Loucy (cell line): Measurements from ENCODE around the gene SRA1.
"Not testable (repeated sequence)": the region's sequence is repeated elsewhere in the genome, so short reads cannot be mapped to it uniquely, and the experiment has no call there.

ENCODE experiments used
- H2AFZ ChIP-seq: fragments of 200-600 bp; sonication (generic); 2 replicates; pipeline ENCODE4 v1.6.0; 2016; ENCODE audit warnings: antibody characterized with exemption, mild to moderate bottlenecking, low read length, moderate library complexity
- H3F3A ChIP-seq: fragments of 200-600 bp; 2 replicates; pipeline ENCODE4 v1.6.0; 2016; ENCODE audit warnings: antibody characterized with exemption, low read depth, mild to moderate bottlenecking
- H3K27me3 ChIP-seq: fragments of 200-600 bp; sonication (generic); 2 replicates; pipeline ENCODE4 v1.6.1; 2014; ENCODE audit warnings: low read length, mild to moderate bottlenecking; ENCODE audit not compliant: insufficient read depth, poor library complexity, severe bottlenecking
- H3K36me3 ChIP-seq: fragments of 200-600 bp; sonication (generic); 2 replicates; pipeline ENCODE4 v1.6.1; 2016; ENCODE audit warnings: low read length; ENCODE audit not compliant: insufficient read depth
- H3K4me1 ChIP-seq: fragments of 200-600 bp; sonication (generic); 2 replicates; pipeline ENCODE4 v1.5.1; 2014; ENCODE audit warnings: low read length, mild to moderate bottlenecking; ENCODE audit not compliant: insufficient read depth, poor library complexity, severe bottlenecking
- H3K4me2 ChIP-seq: fragments of 200-600 bp; sonication (generic); 2 replicates; pipeline ENCODE4 v1.6.0; 2014; ENCODE audit warnings: antibody characterized with exemption, low read length, low read depth, mild to moderate bottlenecking; ENCODE audit not compliant: poor library complexity, severe bottlenecking
- H3K4me3 ChIP-seq: fragments of 200-600 bp; sonication (generic); 2 replicates; pipeline ENCODE4 v1.5.1; 2014; ENCODE audit warnings: low read length, mild to moderate bottlenecking, mixed read lengths; ENCODE audit not compliant: poor library complexity, severe bottlenecking
- H3K79me2 ChIP-seq: fragments of 200-600 bp; sonication (generic); 2 replicates; pipeline ENCODE4 v1.6.1; 2014; ENCODE audit warnings: low read length; ENCODE audit not compliant: insufficient read depth
- H3K9ac ChIP-seq: fragments of 200-600 bp; sonication (generic); 2 replicates; pipeline ENCODE4 v1.6.0; 2014; ENCODE audit warnings: mild to moderate bottlenecking, low read depth, low read length, moderate library complexity; ENCODE audit not compliant: poor library complexity, severe bottlenecking
- H3K9me2 ChIP-seq: fragments of 200-600 bp; sonication (generic); replicated peaks from 2 replicates; pipeline ENCODE4 v1.6.1; 2016; ENCODE audit warnings: low read depth, low read length, mixed read lengths
- H3K9me3 ChIP-seq: fragments of 200-600 bp; sonication (generic); 2 replicates; pipeline ENCODE4 v1.6.1; 2014; ENCODE audit warnings: mild to moderate bottlenecking, antibody characterized with exemption, low read length, low read depth; ENCODE audit not compliant: insufficient read depth
- H4K20me1 ChIP-seq: fragments of 200-600 bp; sonication (generic); 2 replicates; pipeline ENCODE4 v1.6.0; 2014; ENCODE audit warnings: antibody characterized with exemption, low read length, mild to moderate bottlenecking; ENCODE audit not compliant: insufficient read depth, poor library complexity, severe bottlenecking
- CTCF ChIP-seq: fragments of 200-600 bp; sonication (generic); conservative IDR thresholded peaks from 2 replicates; pipeline ENCODE4 v1.5.1; 2014; ENCODE audit warnings: mild to moderate bottlenecking, antibody characterized with exemption, low read length
- EZH2phosphoT487 ChIP-seq: fragments of 200-600 bp; IDR thresholded peaks from 2 replicates; pipeline ENCODE4 v1.6.1; 2018; ENCODE audit warnings: antibody characterized with exemption, mild to moderate bottlenecking, moderate library complexity, borderline replicate concordance

SRA1 gene

GRCh38 chr5:140603734-140604133, 46.5 kb upstream of the SRA1 start:
- no peak overlapping the region for H3K4me2 ChIP-seq

GRCh38 chr5:140603446-140603698, 46.1 kb upstream of the SRA1 start:
- not testable (repeated sequence) for H3K36me3 ChIP-seq, H3K4me1 ChIP-seq, H3K4me2 ChIP-seq, H3K9me3 ChIP-seq, H3K9ac ChIP-seq, H4K20me1 ChIP-seq, H3F3A ChIP-seq, H2AFZ ChIP-seq, H3K79me2 ChIP-seq, H3K9me2 ChIP-seq, H3K27me3 ChIP-seq, H3K4me3 ChIP-seq

More at GRCh38 chr5:140603734-140604133, 46.5 kb upstream of the SRA1 start:
- Histone ChIP-seq H3K9me3 (no peaks in the 10 kb centered on the region), H3K36me3 (no peaks in the 10 kb centered on the region), H3K79me2 (no peaks in the 10 kb centered on the region), H3K9me2 (no peaks in the 10 kb centered on the region), H2AFZ (no peak overlapping the region), H3K27me3 (no peaks in the 10 kb centered on the region), H3K9ac (no peak overlapping the region), H4K20me1 (no peaks in the 10 kb centered on the region), H3K4me3 (no peak overlapping the region), H3F3A (no peaks in the 10 kb centered on the region), H3K4me1 (peaks cover 1% of the 10 kb centered on the region)
- TF ChIP-seq CTCF: no peak
- TF ChIP-seq EZH2phosphoT487: no peak

GRCh38 chr5:140602147-140602546, 44.9 kb upstream of the SRA1 start:
- no peaks in the 10 kb centered on the region for H3K9me2 ChIP-seq
- no peaks in the 10 kb centered on the region for H3F3A ChIP-seq
- H3K9me3 ChIP-seq: no peaks in the 10 kb centered on the region
- H3K9ac ChIP-seq: no peak overlapping the region
- TF ChIP-seq CTCF (no peak), EZH2phosphoT487 (no peak)
- no peaks in the 10 kb centered on the region for H3K79me2 ChIP-seq
- H2AFZ ChIP-seq: no peak overlapping the region
- H3K4me3 ChIP-seq: no peak overlapping the region
- no peaks in the 10 kb centered on the region for H3K27me3 ChIP-seq
- no peaks in the 10 kb centered on the region for H3K4me1 ChIP-seq
- no peak overlapping the region for H3K4me2 ChIP-seq
- no peaks in the 10 kb centered on the region for H3K36me3 ChIP-seq
- H4K20me1 ChIP-seq: no peaks in the 10 kb centered on the region

- H3K79me2 ChIP-seq: no peaks in the 10 kb centered on the region
- no peaks in the 10 kb centered on the region for H3K4me1 ChIP-seq
- no peaks in the 10 kb centered on the region for H3K9me2 ChIP-seq
- H2AFZ ChIP-seq: no peak overlapping the region
- H3K9me3 ChIP-seq: no peaks in the 10 kb centered on the region
- no peaks in the 10 kb centered on the region for H4K20me1 ChIP-seq
- H3K27me3 ChIP-seq: no peaks in the 10 kb centered on the region
- no peak overlapping the region for H3K4me3 ChIP-seq
- H3K4me2 ChIP-seq: no peak overlapping the region
- no peak overlapping the region for H3K9ac ChIP-seq
- TF ChIP-seq EZH2phosphoT487: no peak
- TF ChIP-seq CTCF: no peak
- no peaks in the 10 kb centered on the region for H3F3A ChIP-seq
- H3K36me3 ChIP-seq: no peaks in the 10 kb centered on the region
These were observed 42.8 kb upstream of the SRA1 start for GRCh38 chr5:140600096-140600495.
